ENCODE results near the gene GATB.

Gene GATB

DNA sequence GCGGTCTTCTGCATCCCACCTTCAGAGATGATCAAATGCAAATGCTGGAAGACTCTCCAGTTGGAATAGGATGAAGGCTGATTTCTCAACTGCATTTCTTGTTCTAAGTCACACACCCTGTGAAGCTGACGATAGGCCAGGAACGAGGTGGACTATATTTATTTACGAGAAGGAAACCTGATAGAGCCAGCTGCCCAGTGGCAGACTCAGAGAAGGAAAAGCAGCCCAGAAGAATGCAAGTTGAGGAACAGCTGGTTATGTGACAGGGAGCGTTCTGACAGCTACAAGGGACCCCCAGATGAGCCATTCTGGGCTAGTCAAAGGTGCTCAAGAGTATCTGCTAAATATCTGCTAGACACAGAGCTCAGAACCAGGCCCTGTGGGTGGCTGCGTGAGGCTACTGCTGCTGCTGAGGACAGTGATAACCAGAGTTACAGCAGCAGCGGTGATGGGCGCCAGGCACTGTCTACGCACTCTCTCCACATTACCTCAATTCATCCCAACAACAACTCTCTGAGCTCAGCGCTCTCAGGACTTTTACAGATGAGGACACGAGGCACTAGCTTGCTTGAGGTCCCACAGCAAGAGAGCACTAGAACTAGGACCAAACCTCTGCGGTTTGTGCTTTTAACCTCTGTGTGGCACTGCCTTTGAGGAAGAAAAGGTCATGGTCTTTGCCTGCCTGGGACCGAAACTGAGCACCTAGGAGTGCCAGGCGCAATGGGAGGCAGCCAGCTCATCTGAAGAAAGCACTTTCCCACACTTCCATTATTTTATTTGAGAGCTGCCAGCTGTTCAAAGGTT lies 69.0 kb downstream of the GATB start:
- TF ChIP-seq, protein P1, sequence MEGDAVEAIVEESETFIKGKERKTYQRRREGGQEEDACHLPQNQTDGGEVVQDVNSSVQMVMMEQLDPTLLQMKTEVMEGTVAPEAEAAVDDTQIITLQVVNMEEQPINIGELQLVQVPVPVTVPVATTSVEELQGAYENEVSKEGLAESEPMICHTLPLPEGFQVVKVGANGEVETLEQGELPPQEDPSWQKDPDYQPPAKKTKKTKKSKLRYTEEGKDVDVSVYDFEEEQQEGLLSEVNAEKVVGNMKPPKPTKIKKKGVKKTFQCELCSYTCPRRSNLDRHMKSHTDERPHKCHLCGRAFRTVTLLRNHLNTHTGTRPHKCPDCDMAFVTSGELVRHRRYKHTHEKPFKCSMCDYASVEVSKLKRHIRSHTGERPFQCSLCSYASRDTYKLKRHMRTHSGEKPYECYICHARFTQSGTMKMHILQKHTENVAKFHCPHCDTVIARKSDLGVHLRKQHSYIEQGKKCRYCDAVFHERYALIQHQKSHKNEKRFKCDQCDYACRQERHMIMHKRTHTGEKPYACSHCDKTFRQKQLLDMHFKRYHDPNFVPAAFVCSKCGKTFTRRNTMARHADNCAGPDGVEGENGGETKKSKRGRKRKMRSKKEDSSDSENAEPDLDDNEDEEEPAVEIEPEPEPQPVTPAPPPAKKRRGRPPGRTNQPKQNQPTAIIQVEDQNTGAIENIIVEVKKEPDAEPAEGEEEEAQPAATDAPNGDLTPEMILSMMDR (IDR thresholded peaks at IDR 0.05; ENCODE audit: borderline replicate concordance, control extremely low read depth, extremely low read depth, insufficient read depth, missing control alignments): no peak
- in situ Hi-C loops (cut with MboI; ENCODE audit: low sequenced_read_pairs, unreplicated experiment): no loop called here
- DNase-seq (ENCODE audit: low spot score): no peak

DNA sequence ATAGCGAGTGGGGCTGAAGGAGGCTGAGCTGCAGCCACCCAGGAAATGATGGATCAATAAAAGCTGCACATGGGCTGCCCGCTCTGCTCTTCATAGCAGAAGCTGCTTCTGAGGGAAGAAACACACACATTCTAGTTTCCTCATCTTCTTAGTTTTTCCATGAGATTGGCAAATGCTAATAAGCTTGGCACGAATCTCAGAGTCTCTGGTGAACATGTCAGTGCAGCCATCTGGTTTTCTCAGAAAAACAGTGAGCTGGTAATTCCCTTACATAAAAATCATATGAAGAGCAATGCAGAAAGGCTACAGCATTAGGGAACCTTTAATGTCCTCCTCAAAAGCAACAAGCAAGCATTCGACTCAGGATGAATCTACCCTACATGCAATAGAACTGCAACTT lies 69.9 kb downstream of the GATB start:
- DNase-seq (ENCODE audit: low spot score): no peak
- TF ChIP-seq, protein P1 (IDR thresholded peaks at IDR 0.05; ENCODE audit: borderline replicate concordance, control extremely low read depth, extremely low read depth, insufficient read depth, missing control alignments): no peak
- in situ Hi-C loops (cut with MboI; ENCODE audit: low sequenced_read_pairs, unreplicated experiment): no loop called here

DNA sequence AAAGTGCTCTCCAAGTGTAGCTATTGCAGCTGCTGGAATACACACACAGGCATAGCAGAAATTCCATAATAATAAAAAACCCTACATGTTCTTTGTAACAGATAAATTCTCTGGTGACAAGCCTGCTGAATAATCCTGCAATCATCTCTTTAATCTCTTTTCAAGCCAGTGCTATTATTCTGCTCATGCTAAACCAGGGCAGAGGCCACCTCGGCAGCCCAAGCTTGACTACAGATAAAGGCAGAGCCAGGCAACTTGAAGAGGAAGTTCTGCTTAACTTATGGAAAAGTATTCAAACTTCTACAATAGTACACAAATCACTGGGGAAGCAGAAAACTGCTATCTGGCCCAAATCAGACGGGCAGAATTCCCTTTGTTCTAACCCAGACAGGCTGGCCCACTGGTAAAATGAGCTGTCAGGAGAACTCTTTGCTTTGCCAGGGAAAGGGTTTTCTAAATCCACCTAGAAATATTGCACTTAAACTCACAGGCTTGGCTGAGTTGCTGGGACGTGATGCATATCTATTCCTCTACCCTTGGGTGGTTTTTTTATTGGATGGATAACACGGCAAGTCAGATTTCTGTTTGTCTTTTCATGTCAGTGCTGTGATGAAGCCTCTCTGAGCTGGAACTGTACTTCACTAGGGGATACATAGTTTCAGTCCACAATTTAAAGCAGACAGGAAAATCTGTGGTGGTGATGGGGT lies 70.5 kb downstream of the GATB start:
- in situ Hi-C loops (cut with MboI; ENCODE audit: low sequenced_read_pairs, unreplicated experiment): no loop called here
- no peak for DNase-seq (ENCODE audit: low spot score)

DNA sequence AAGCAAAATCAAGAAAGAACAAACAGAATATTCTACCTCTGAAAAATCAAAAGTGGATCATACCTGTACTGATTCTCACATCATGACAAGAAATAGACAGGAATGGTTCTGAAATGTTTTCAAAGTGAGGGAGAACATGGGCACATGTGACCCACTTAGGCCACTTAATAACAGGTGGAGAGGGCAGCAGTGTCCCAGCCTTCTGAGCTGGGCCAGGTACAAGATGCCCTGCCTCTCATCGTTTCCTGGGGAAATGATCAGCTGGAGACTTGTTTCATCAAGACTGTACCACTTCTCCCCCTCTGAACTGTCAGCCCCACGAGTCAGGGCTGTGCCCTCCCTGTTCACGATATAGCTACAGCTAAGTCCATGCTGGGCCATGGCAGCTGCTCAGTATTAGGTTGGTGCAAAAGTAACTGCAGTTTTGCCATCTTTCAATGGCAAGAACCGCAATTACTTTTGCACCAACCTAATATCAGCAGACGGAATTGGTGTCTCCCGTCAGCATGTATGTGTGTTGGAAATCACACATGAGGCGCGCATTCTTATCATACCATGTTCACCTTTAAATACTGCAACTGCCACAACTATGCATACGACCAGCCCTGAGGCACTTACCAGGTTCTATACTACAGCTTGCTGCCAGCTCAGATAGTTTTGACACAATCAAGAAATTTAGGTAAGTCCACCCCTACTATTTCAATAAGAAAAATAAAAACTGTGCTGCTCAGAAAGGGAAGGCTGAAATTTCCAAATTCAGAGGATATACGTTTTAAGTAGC lies 71.4 kb downstream of the GATB start:
- TF ChIP-seq, protein P1 (IDR thresholded peaks at IDR 0.05; ENCODE audit: borderline replicate concordance, control extremely low read depth, extremely low read depth, insufficient read depth, missing control alignments): no peak
- DNase-seq (ENCODE audit: low spot score): no peak
- in situ Hi-C loops (cut with MboI; ENCODE audit: low sequenced_read_pairs, unreplicated experiment): no loop called here

More for the DNA sequence above, 70.5 kb downstream of the GATB start:
- TF ChIP-seq, protein P1 (IDR thresholded peaks at IDR 0.05; ENCODE audit: borderline replicate concordance, control extremely low read depth, extremely low read depth, insufficient read depth, missing control alignments): no peak

DNA sequence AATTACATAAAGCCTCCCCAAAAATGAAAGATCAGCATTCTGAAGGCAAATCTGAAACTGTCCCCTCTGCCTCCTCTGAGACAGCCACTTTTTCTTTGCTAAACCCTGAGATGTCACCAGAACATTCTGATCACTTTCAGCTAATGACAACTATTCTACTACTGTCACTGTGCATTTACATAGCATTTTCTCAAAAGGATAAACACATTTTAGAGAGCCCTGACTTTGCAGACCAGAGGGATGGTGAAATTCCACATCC lies 72.1 kb downstream of the GATB start:
- no peak for DNase-seq (ENCODE audit: low spot score)

More for the DNA sequence above, 72.1 kb downstream of the GATB start:
- in situ Hi-C loops (cut with MboI; ENCODE audit: low sequenced_read_pairs, unreplicated experiment): no loop called here
- TF ChIP-seq, protein P1 (IDR thresholded peaks at IDR 0.05; ENCODE audit: borderline replicate concordance, control extremely low read depth, extremely low read depth, insufficient read depth, missing control alignments): no peak
